Neural progenitor cell (in vitro differentiated cells): ENCODE measurements around the gene SNTG2. TPM values are rescaled to one million over a fixed set of nuclear protein-coding genes. Genes with fewer than 3 reads are reported as not detected.
A peak's percentile ranks its signal among the peaks of the same experiment; 100 is the strongest.

Experiments
- DNase-seq: peaks from one replicate; pipeline ENCODE4 v3.0.0-alpha.2; 2016; ENCODE audit warnings: low spot score
- H2AFZ ChIP-seq: fragments of 200-600 bp; sonication (generic); replicated peaks from 2 replicates; pipeline ENCODE4 v1.6.1; 2016; ENCODE audit warnings: antibody characterized with exemption
- H3F3A ChIP-seq: fragments of 200-600 bp; sonication (generic); 2 replicates; pipeline ENCODE4 v1.6.1; 2016; ENCODE audit warnings: antibody characterized with exemption, low read depth
- H3K27ac ChIP-seq: fragments of 200-600 bp; sonication (generic); 2 replicates; pipeline ENCODE4 v1.5.1; 2016; ENCODE audit warnings: mild to moderate bottlenecking
- H3K27me3 ChIP-seq: fragments of 200-600 bp; sonication (generic); 2 replicates; pipeline ENCODE4 v1.6.1; 2016; ENCODE audit warnings: mild to moderate bottlenecking, moderate library complexity
- H3K36me3 ChIP-seq: fragments of 200-600 bp; sonication (generic); 2 replicates; pipeline ENCODE4 v1.5.1; 2016
- H3K4me1 ChIP-seq: fragments of 200-600 bp; sonication (generic); 2 replicates; pipeline ENCODE4 v1.6.1; 2016; ENCODE audit warnings: mixed run types
- H3K4me2 ChIP-seq: fragments of 200-600 bp; sonication (generic); 2 replicates; pipeline ENCODE4 v1.6.1; 2016
- H3K4me3 ChIP-seq: fragments of 200-600 bp; sonication (generic); 2 replicates; pipeline ENCODE4 v1.5.1; 2016
- H3K79me2 ChIP-seq: fragments of 200-600 bp; sonication (generic); 2 replicates; pipeline ENCODE4 v1.6.1; 2016; ENCODE audit warnings: low read depth
- H3K9ac ChIP-seq: fragments of 200-600 bp; sonication (generic); 2 replicates; pipeline ENCODE4 v1.6.1; 2016
- H3K9me3 ChIP-seq: fragments of 200-600 bp; sonication (generic); 2 replicates; pipeline ENCODE4 v1.5.1; 2016; ENCODE audit warnings: low read depth
- H4K20me1 ChIP-seq: fragments of 200-600 bp; sonication (generic); 2 replicates; pipeline ENCODE4 v1.6.1; 2016; ENCODE audit warnings: low read depth
- H3K27ac Mint-ChIP-seq: 3 replicates; pipeline ENCODE4 v1.8.0; 2021; ENCODE audit warnings: mixed read lengths
- H3K27me3 Mint-ChIP-seq: 2 replicates; pipeline ENCODE4 v1.8.0; 2022; ENCODE audit warnings: low read depth, mild to moderate bottlenecking, inconsistent platforms, moderate library complexity, mixed read lengths; ENCODE audit not compliant: insufficient read depth
- H3K36me3 Mint-ChIP-seq: 3 replicates; pipeline ENCODE4 v1.8.0; 2021; ENCODE audit warnings: mixed read lengths
- H3K4me1 Mint-ChIP-seq: 3 replicates; pipeline ENCODE4 v1.8.0; 2021; ENCODE audit warnings: mixed read lengths
- H3K4me3 Mint-ChIP-seq: 3 replicates; pipeline ENCODE4 v1.8.0; 2021; ENCODE audit warnings: mild to moderate bottlenecking, moderate library complexity, mixed read lengths
- H3K9me3 Mint-ChIP-seq: 3 replicates; pipeline ENCODE4 v1.8.0; 2020; ENCODE audit warnings: mixed read lengths
- EZH2 ChIP-seq: fragments of 200-600 bp; sonication (generic); IDR thresholded peaks from 2 replicates; pipeline ENCODE4 v1.6.1; 2017; ENCODE audit warnings: antibody characterized with exemption, mild to moderate bottlenecking, moderate library complexity
- EZH2phosphoT487 ChIP-seq: fragments of 200-600 bp; sonication (generic); IDR thresholded peaks from 2 replicates; pipeline ENCODE4 v1.6.1; 2017; ENCODE audit warnings: antibody characterized with exemption
- total RNA-seq: library from RNA; depleted of rRNA; stranded (reverse); fragments of >200 nt; gene quantifications from 2 replicates; pipeline ENCODE4 v1.2.3, GENCODE V29; 2015; ENCODE audit warnings: low replicate concordance
- TF ChIP-seq, protein P1 (sequence below): fragments of 200-600 bp; sonication (generic); IDR thresholded peaks from 2 replicates; pipeline ENCODE4 v1.5.1; 2017; ENCODE audit warnings: antibody characterized with exemption, mild to moderate bottlenecking

Gene SNTG2
- total RNA-seq, 1 donor from 2014 or later: 1.1 TPM

DNA sequence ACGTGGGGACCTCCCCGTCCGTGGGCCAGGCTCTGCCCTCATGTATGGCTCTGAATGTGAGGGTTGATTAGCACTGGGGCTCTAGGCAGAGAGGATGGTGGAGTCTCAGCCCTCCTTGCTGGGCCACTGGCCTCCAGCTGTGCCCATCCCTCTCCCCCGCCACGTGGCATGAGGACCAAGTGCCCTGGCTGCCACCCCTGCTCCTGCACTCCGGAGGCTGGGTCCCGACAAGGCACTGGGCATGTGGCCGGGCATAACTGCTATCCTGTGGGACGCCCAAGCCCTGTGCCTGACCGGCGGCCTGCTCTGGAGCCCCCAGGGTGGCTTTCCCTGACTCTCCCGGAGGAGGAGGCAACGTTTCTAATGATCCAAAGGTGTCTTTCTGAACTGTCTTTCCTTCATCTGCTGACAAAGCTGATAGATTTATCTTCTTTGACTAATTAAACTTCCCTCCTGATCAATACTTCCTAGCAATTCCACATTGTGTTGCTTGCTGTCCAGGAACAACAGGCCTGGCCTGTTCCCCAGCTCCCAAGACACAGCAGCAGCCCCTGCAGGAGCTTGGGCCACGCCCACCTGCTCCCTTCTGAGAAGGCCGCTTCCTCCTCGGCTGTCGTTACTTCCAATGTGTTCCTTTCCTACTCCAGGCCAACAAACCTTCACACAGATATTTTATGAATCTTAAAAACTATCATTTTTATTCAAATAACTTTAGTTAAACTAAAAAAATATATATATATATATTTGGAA lies 132.0 kb downstream of the SNTG2 start:
- no peaks in the 10 kb centered on the region for H3K79me2 ChIP-seq
- Mint-ChIP-seq H3K4me1 (peaks cover 21% of the 10 kb centered on the region), H3K27ac (peak overlapping the region; percentile 84), H3K4me3 (no peak overlapping the region), H3K36me3 (no peaks in the 10 kb centered on the region), H3K27me3 (peaks cover 5% of the 10 kb centered on the region), H3K9me3 (peaks cover 2% of the 10 kb centered on the region)
- H3K36me3 ChIP-seq: no peaks in the 10 kb centered on the region
- no peaks in the 10 kb centered on the region for H4K20me1 ChIP-seq
- no peak overlapping the region for H3K4me3 ChIP-seq
- no peaks in the 10 kb centered on the region for H3K27me3 ChIP-seq
- H3F3A ChIP-seq: no peaks in the 10 kb centered on the region
- no peak overlapping the region for H2AFZ ChIP-seq
- no peak overlapping the region for H3K9ac ChIP-seq
- H3K9me3 ChIP-seq: no peaks in the 10 kb centered on the region
- H3K27ac ChIP-seq: no peak overlapping the region
- TF ChIP-seq, protein P1, sequence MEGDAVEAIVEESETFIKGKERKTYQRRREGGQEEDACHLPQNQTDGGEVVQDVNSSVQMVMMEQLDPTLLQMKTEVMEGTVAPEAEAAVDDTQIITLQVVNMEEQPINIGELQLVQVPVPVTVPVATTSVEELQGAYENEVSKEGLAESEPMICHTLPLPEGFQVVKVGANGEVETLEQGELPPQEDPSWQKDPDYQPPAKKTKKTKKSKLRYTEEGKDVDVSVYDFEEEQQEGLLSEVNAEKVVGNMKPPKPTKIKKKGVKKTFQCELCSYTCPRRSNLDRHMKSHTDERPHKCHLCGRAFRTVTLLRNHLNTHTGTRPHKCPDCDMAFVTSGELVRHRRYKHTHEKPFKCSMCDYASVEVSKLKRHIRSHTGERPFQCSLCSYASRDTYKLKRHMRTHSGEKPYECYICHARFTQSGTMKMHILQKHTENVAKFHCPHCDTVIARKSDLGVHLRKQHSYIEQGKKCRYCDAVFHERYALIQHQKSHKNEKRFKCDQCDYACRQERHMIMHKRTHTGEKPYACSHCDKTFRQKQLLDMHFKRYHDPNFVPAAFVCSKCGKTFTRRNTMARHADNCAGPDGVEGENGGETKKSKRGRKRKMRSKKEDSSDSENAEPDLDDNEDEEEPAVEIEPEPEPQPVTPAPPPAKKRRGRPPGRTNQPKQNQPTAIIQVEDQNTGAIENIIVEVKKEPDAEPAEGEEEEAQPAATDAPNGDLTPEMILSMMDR: no peak
- TF ChIP-seq EZH2phosphoT487: no peak
- peaks cover 15% of the 10 kb centered on the region for H3K4me1 ChIP-seq
- no peak overlapping the region for H3K4me2 ChIP-seq
- DNase-seq: peak; percentile 63

DNA sequence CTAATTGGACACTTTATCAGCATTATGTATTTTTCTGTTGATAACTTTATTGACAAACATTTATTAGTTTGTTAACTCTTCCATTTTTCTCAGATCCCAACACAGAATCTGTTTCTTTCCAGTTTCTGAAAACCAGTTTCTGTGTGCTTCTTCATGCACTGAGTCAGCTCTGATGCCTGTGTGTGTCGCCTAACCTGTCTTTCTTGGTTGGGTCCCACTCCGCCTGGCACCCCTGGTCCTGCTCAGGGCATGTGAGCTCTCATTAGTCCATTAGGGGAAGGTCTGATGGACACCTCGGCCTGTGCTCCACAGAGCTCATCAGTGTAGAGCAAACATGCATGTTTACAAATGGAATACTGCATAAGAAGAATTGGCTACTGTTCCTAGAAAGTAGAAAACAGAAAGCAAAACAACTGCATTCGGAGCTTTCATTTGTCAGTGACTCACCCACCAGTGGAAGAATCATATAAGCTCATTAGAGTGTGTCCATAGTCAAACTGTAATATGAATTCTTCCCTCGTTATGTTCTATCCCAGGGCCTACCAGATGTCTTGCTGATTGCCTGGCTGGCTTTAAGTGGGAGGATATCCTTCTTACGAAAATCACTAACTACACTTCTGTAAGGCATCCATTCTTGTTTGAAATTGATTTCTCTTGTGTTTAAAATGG lies 137.7 kb downstream of the SNTG2 start:
- H3K9me3 Mint-ChIP-seq: peaks cover 4% of the 10 kb centered on the region
- Histone ChIP-seq H3K79me2 (no peaks in the 10 kb centered on the region), H3K9me3 (no peaks in the 10 kb centered on the region), H3F3A (no peaks in the 10 kb centered on the region), H3K4me3 (no peak overlapping the region), H3K4me1 (no peaks in the 10 kb centered on the region), H3K27ac (no peak overlapping the region), H2AFZ (no peak overlapping the region), H3K36me3 (no peaks in the 10 kb centered on the region), H3K9ac (no peak overlapping the region), H3K4me2 (no peak overlapping the region), H4K20me1 (no peaks in the 10 kb centered on the region), H3K27me3 (no peaks in the 10 kb centered on the region)
- no peak for TF ChIP-seq EZH2phosphoT487
- TF ChIP-seq, protein P1: no peak
- TF ChIP-seq EZH2: no peak
- H3K4me3 Mint-ChIP-seq: no peak overlapping the region
- no peaks in the 10 kb centered on the region for H3K4me1 Mint-ChIP-seq
- H3K27me3 Mint-ChIP-seq: peaks cover 4% of the 10 kb centered on the region
- no peak overlapping the region for H3K27ac Mint-ChIP-seq
- DNase-seq: no peak
- H3K36me3 Mint-ChIP-seq: peaks cover 1% of the 10 kb centered on the region

DNA sequence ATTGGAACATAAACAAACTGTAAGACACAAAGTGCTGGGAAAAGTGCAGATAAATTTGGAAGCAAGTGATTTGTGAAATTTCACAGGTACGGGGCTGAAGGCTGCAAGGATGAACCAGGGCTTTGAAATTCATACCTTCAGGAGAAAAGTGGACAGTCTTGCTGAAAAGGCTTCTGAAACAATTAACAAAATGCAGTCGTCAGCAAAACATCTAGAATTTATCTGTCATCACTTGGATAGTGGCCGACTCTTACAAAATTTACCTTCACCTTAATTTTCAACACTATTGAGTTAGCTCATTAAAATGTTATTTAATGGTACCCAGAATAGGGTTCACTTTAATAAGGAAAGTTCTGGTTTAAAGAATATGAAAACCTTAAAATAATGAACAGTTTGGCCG lies 138.3 kb downstream of the SNTG2 start:
- Histone ChIP-seq H3K4me1 (no peaks in the 10 kb centered on the region), H3K36me3 (no peaks in the 10 kb centered on the region), H3K27me3 (no peaks in the 10 kb centered on the region), H4K20me1 (no peaks in the 10 kb centered on the region), H3F3A (no peaks in the 10 kb centered on the region), H3K9ac (no peak overlapping the region), H2AFZ (no peak overlapping the region), H3K9me3 (no peaks in the 10 kb centered on the region), H3K79me2 (no peaks in the 10 kb centered on the region), H3K4me3 (no peak overlapping the region), H3K4me2 (no peak overlapping the region), H3K27ac (no peak overlapping the region)
- TF ChIP-seq, protein P1: no peak
- TF ChIP-seq EZH2phosphoT487 (no peak), EZH2 (no peak)
- Mint-ChIP-seq H3K4me1 (no peaks in the 10 kb centered on the region), H3K4me3 (no peak overlapping the region), H3K27me3 (peaks cover 4% of the 10 kb centered on the region), H3K9me3 (peaks cover 4% of the 10 kb centered on the region), H3K27ac (no peak overlapping the region), H3K36me3 (peaks cover 1% of the 10 kb centered on the region)
- no peak for DNase-seq
